ENCODE data around the gene THOC6. TPM values are rescaled to one million over a fixed set of nuclear protein-coding genes. Genes with fewer than 3 reads are reported as not detected.

Gene THOC6
- total and polyA plus RNA-seq, 2 donors (not counting 3 experiments of a cell fraction or from before 2014, with no cell fraction given) = 23.9 to 39.3 TPM

- BruUV-seq (replicated peaks) = no TSS peak
- Histone ChIP-seq H3K27me3 (ENCODE audit: control insufficient read depth in 2 of 2, insufficient read depth in 2 of 2, low read length in 2 of 2) (peaks cover 0 to 2% of the 10 kb centered on the region in 2 experiments), H3K4me3 (replicated peaks in 1 of 3; ENCODE audit: insufficient read depth in 1 of 3, low read depth in 1 of 3, low read length in 3 of 3) (peak overlapping the region; percentile 61 to 83 (median 75)), H3K79me2 (ENCODE audit: control insufficient read depth, insufficient read depth, low read length) (peaks cover 2% of the 10 kb centered on the region), H3K4me2 (ENCODE audit: insufficient read depth, low read length) (peak overlapping the region; percentile 83), H3K9me1 (replicated peaks; ENCODE audit: control insufficient read depth, extremely low read depth, insufficient read depth, low read length) (no peaks in the 10 kb centered on the region), H3K36me3 (ENCODE audit: control insufficient read depth in 2 of 2, extremely low read depth in 1 of 2, insufficient read depth in 2 of 2, low read length in 2 of 2) (no peaks in the 10 kb centered on the region), H3K9ac (replicated peaks; ENCODE audit: extremely low read depth, insufficient read depth, low read length) (peak overlapping the region; percentile 99), H3K9me3 (replicated peaks; ENCODE audit: control insufficient read depth, insufficient read depth, low read length) (no peaks in the 10 kb centered on the region), H2AFZ (ENCODE audit: low read depth, low read length) (no peak overlapping the region), H3K27ac (ENCODE audit: insufficient read depth, low read depth, low read length) (peak overlapping the region; percentile 98), H4K20me1 (replicated peaks; ENCODE audit: control insufficient read depth, extremely low read depth, insufficient read depth, low read length) (no peaks in the 10 kb centered on the region), H3K4me1 (ENCODE audit: control insufficient read depth, extremely low read depth, insufficient read depth, low read length) (peaks cover 18% of the 10 kb centered on the region)
- ChIA-PET CTCF (interaction anchor here (1.2 to 6.1 kb wide), 7 partner anchors 7 to 38 kb away, joined by 7 to 52 read pairs (median 9); no protein-coding TSS in a partner anchor), POLR2A (interaction anchor here (0.6 to 2.2 kb wide), 9 partner anchors 7 to 138 kb away, joined by 3 to 16 read pairs (median 5); partner anchors contain the start of gene ZNF213)
- dilution Hi-C loops (cut with MboI; ENCODE audit: extremely low pct_ligation_motif_present, low sequenced_read_pairs) = no loop called here
- intact Hi-C loops (cut with micrococcal nuclease) = loop anchor here (1.0 to 2.0 kb wide), 3 partner anchors 17 to 116 kb away; partner anchors contain the start of gene PAQR4
- DNase-seq (ENCODE audit: low read depth, low spot score) = peak; percentile 86
- peak; percentile 97 for TF ChIP-seq FOS (IDR thresholded peaks at IDR 0.05; ENCODE audit: borderline replicate concordance, insufficient read depth, low read length)
- no peak for TF ChIP-seq GATA2 (IDR thresholded peaks at IDR 0.05; ENCODE audit: insufficient read depth, insufficient read length, low read depth, low read length)
- no peak for TF ChIP-seq CTCF (IDR thresholded peaks at IDR 0.05; ENCODE audit: extremely low read depth in 1 of 2, insufficient read depth in 1 of 2, low read depth in 1 of 2, low read length in 2 of 2)
- TF ChIP-seq EZH2 (IDR thresholded peaks at IDR 0.05; ENCODE audit: borderline replicate concordance, low read depth, low read length, severe bottlenecking) = no peak
- peak; percentile 67 for TF ChIP-seq MYC (IDR thresholded peaks at IDR 0.05; ENCODE audit: low read depth, low read length)
- TF ChIP-seq JUN (IDR thresholded peaks at IDR 0.05; ENCODE audit: borderline replicate concordance, insufficient read depth, insufficient read length, low read depth) = peak; percentile 75
- peak; percentile 21 for TF ChIP-seq MAX (IDR thresholded peaks at IDR 0.05; ENCODE audit: insufficient read depth, insufficient read length)
- TF ChIP-seq POLR2AphosphoS5 (IDR thresholded peaks at IDR 0.05; ENCODE audit: insufficient read depth, low read depth, low read length) = peak; percentile 97
- peak; percentile 32 for TF ChIP-seq POLR2A (IDR thresholded peaks at IDR 0.05; ENCODE audit: low read depth, low read length)
- FAIRE-seq = peak; percentile 93
Observed at GRCh38 chr16:3020604-3021448, 3.0 kb upstream of the THOC6 start.

All from endothelial cell of umbilical vein (primary cell).